Measurements from ENCODE around the gene PFKFB4. TPM values are rescaled to one million over a fixed set of nuclear protein-coding genes. Genes with fewer than 3 reads are reported as not detected.

Gene PFKFB4
- total and polyA plus RNA-seq, 2 experiments from 2014 or later: 8.6 to 22.9 TPM

DNA sequence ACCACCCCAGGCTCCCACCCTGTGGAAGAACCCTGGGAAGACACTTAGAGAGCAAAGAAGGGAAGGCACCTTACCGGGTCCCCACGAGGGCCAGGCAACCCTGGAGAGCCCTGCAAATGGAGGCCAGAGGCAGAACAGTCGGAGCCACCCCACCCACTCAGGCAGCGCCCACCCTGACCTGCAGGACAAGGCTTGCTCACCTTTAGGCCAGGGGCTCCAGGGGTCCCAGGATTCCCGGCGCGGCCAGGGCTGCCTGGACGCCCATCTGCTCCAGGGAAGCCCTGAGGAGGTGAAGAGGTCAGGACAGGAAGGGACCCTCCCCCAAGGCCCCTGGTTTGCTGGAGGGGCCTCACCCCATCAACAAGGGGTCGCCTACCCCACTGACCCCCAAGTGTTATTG lies 28.2 kb upstream of the PFKFB4 start:
- Histone ChIP-seq H3K79me2 (replicated peaks; ENCODE audit: insufficient read depth) (no peaks in the 10 kb centered on the region), H2AFZ (no peak overlapping the region), H3K36me3 (ENCODE audit: insufficient read depth) (no peaks in the 10 kb centered on the region), H3F3A (replicated peaks; ENCODE audit: low read depth) (no peaks in the 10 kb centered on the region), H3K4me1 (ENCODE audit: insufficient read depth) (no peaks in the 10 kb centered on the region), H3K27ac (ENCODE audit: low read depth) (no peak overlapping the region), H3K4me2 (no peak overlapping the region), H3K9me2 (ENCODE audit: insufficient read depth) (no peaks in the 10 kb centered on the region), H4K20me1 (replicated peaks; ENCODE audit: insufficient read depth) (no peaks in the 10 kb centered on the region), H3K27me3 (ENCODE audit: insufficient read depth) (no peaks in the 10 kb centered on the region), H3K4me3 (no peak overlapping the region)
- peaks cover 3% of the 10 kb centered on the region for H3K27me3 Mint-ChIP-seq (ENCODE audit: insufficient read depth, low read depth, poor library complexity)
- H3K4me3 Mint-ChIP-seq: no peak overlapping the region
- TF ChIP-seq ZNF114 (CRISPR knock-in tag; IDR thresholded peaks at IDR 0.05) (no peak), ZNF331 (CRISPR knock-in tag; IDR thresholded peaks at IDR 0.05; ENCODE audit: low read depth) (no peak), CREB1 (CRISPR knock-in tag; IDR thresholded peaks at IDR 0.05; ENCODE audit: low read depth) (no peak), STAT1 (IDR thresholded peaks at IDR 0.05; ENCODE audit: unreplicated experiment) (no peak), JUNB (IDR thresholded peaks at IDR 0.05; ENCODE audit: unreplicated experiment) (no peak), EZH2 (IDR thresholded peaks at IDR 0.05; ENCODE audit: low read depth, unreplicated experiment) (no peak), POLR2AphosphoS5 (IDR thresholded peaks at IDR 0.05; ENCODE audit: low read depth) (no peak), NANOG (IDR thresholded peaks at IDR 0.05; ENCODE audit: borderline replicate concordance) (no peak), EZH2phosphoT487 (IDR thresholded peaks at IDR 0.05; ENCODE audit: unreplicated experiment) (no peak)
- TF ChIP-seq, protein P1, sequence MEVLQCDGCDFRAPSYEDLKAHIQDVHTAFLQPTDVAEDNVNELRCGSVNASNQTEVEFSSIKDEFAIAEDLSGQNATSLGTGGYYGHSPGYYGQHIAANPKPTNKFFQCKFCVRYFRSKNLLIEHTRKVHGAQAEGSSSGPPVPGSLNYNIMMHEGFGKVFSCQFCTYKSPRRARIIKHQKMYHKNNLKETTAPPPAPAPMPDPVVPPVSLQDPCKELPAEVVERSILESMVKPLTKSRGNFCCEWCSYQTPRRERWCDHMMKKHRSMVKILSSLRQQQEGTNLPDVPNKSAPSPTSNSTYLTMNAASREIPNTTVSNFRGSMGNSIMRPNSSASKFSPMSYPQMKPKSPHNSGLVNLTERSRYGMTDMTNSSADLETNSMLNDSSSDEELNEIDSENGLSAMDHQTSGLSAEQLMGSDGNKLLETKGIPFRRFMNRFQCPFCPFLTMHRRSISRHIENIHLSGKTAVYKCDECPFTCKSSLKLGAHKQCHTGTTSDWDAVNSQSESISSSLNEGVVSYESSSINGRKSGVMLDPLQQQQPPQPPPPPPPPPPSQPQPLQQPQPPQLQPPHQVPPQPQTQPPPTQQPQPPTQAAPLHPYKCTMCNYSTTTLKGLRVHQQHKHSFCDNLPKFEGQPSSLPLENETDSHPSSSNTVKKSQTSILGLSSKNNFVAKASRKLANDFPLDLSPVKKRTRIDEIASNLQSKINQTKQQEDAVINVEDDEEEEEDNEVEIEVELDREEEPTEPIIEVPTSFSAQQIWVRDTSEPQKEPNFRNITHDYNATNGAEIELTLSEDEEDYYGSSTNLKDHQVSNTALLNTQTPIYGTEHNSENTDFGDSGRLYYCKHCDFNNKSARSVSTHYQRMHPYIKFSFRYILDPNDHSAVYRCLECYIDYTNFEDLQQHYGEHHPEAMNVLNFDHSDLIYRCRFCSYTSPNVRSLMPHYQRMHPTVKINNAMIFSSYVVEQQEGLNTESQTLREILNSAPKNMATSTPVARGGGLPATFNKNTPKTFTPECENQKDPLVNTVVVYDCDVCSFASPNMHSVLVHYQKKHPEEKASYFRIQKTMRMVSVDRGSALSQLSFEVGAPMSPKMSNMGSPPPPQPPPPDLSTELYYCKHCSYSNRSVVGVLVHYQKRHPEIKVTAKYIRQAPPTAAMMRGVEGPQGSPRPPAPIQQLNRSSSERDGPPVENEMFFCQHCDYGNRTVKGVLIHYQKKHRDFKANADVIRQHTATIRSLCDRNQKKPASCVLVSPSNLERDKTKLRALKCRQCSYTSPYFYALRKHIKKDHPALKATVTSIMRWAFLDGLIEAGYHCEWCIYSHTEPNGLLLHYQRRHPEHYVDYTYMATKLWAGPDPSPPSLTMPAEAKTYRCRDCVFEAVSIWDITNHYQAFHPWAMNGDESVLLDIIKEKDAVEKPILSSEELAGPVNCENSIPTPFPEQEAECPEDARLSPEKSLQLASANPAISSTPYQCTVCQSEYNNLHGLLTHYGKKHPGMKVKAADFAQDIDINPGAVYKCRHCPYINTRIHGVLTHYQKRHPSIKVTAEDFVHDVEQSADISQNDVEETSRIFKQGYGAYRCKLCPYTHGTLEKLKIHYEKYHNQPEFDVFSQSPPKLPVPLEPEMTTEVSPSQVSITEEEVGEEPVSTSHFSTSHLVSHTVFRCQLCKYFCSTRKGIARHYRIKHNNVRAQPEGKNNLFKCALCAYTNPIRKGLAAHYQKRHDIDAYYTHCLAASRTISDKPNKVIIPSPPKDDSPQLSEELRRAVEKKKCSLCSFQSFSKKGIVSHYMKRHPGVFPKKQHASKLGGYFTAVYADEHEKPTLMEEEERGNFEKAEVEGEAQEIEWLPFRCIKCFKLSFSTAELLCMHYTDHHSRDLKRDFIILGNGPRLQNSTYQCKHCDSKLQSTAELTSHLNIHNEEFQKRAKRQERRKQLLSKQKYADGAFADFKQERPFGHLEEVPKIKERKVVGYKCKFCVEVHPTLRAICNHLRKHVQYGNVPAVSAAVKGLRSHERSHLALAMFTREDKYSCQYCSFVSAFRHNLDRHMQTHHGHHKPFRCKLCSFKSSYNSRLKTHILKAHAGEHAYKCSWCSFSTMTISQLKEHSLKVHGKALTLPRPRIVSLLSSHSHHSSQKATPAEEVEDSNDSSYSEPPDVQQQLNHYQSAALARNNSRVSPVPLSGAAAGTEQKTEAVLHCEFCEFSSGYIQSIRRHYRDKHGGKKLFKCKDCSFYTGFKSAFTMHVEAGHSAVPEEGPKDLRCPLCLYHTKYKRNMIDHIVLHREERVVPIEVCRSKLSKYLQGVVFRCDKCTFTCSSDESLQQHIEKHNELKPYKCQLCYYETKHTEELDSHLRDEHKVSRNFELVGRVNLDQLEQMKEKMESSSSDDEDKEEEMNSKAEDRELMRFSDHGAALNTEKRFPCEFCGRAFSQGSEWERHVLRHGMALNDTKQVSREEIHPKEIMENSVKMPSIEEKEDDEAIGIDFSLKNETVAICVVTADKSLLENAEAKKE (CRISPR knock-in tag; IDR thresholded peaks at IDR 0.05): no peak
- TF ChIP-seq, protein P2, sequence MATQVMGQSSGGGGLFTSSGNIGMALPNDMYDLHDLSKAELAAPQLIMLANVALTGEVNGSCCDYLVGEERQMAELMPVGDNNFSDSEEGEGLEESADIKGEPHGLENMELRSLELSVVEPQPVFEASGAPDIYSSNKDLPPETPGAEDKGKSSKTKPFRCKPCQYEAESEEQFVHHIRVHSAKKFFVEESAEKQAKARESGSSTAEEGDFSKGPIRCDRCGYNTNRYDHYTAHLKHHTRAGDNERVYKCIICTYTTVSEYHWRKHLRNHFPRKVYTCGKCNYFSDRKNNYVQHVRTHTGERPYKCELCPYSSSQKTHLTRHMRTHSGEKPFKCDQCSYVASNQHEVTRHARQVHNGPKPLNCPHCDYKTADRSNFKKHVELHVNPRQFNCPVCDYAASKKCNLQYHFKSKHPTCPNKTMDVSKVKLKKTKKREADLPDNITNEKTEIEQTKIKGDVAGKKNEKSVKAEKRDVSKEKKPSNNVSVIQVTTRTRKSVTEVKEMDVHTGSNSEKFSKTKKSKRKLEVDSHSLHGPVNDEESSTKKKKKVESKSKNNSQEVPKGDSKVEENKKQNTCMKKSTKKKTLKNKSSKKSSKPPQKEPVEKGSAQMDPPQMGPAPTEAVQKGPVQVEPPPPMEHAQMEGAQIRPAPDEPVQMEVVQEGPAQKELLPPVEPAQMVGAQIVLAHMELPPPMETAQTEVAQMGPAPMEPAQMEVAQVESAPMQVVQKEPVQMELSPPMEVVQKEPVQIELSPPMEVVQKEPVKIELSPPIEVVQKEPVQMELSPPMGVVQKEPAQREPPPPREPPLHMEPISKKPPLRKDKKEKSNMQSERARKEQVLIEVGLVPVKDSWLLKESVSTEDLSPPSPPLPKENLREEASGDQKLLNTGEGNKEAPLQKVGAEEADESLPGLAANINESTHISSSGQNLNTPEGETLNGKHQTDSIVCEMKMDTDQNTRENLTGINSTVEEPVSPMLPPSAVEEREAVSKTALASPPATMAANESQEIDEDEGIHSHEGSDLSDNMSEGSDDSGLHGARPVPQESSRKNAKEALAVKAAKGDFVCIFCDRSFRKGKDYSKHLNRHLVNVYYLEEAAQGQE (IDR thresholded peaks at IDR 0.05; ENCODE audit: unreplicated experiment): no peak
- TF ChIP-seq, protein P3, sequence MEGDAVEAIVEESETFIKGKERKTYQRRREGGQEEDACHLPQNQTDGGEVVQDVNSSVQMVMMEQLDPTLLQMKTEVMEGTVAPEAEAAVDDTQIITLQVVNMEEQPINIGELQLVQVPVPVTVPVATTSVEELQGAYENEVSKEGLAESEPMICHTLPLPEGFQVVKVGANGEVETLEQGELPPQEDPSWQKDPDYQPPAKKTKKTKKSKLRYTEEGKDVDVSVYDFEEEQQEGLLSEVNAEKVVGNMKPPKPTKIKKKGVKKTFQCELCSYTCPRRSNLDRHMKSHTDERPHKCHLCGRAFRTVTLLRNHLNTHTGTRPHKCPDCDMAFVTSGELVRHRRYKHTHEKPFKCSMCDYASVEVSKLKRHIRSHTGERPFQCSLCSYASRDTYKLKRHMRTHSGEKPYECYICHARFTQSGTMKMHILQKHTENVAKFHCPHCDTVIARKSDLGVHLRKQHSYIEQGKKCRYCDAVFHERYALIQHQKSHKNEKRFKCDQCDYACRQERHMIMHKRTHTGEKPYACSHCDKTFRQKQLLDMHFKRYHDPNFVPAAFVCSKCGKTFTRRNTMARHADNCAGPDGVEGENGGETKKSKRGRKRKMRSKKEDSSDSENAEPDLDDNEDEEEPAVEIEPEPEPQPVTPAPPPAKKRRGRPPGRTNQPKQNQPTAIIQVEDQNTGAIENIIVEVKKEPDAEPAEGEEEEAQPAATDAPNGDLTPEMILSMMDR (conservative IDR thresholded peaks at IDR 0.05; ENCODE audit: low read depth in 2 of 2): no peak
- TF ChIP-seq, protein P4, sequence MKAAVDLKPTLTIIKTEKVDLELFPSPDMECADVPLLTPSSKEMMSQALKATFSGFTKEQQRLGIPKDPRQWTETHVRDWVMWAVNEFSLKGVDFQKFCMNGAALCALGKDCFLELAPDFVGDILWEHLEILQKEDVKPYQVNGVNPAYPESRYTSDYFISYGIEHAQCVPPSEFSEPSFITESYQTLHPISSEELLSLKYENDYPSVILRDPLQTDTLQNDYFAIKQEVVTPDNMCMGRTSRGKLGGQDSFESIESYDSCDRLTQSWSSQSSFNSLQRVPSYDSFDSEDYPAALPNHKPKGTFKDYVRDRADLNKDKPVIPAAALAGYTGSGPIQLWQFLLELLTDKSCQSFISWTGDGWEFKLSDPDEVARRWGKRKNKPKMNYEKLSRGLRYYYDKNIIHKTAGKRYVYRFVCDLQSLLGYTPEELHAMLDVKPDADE (IDR thresholded peaks at IDR 0.05): no peak
- peaks cover 8% of the 10 kb centered on the region; the same call in 2 of the 3 replicates for H3K4me1 Mint-ChIP-seq
- H3K36me3 Mint-ChIP-seq (ENCODE audit: low read depth): peaks cover 4% of the 10 kb centered on the region; the same call in 2 of the 3 replicates
- DNase-seq (ENCODE audit: low spot score) (no peak), ATAC-seq (no peak)
- H3K9me3 Mint-ChIP-seq: no peaks in the 10 kb centered on the region; the same call in 2 of the 3 replicates
- H3K27ac Mint-ChIP-seq: no peak overlapping the region
